Spleen (tissue), 11 donors: ENCODE data around the gene AGPAT3. TPM values are rescaled to one million over a fixed set of nuclear protein-coding genes. Genes with fewer than 3 reads are reported as not detected.
A peak's percentile ranks its signal among the peaks of the same experiment; 100 is the strongest.

Source experiments
- DNase-seq: peaks from one replicate; pipeline ENCODE4 v3.0.0-alpha.2; 2020
- H3K27ac ChIP-seq, 8 donors: fragments of 200-600 bp; sonication (generic) in 7 of 8; 1 replicate in 4 of 8; 2 replicates in 4 of 8; pipeline versions ENCODE4 v1.5.0 to v1.8.0; 2016 to 2021; ENCODE audit warnings: inconsistent platforms in 4 of 8, mild to moderate bottlenecking in 4 of 8, moderate library complexity in 1 of 8
- H3K27me3 ChIP-seq, 7 donors: fragments of 200-600 bp; sonication (generic) in 6 of 7; replicated peaks in 1 of 7; 1 replicate in 4 of 7; 2 replicates in 3 of 7; pipeline versions ENCODE4 v1.5.0 to v1.8.0; 2016 to 2021; ENCODE audit warnings: inconsistent platforms in 3 of 7, mild to moderate bottlenecking in 1 of 7
- H3K36me3 ChIP-seq, 6 donors: fragments of 200-600 bp; sonication (generic) in 5 of 6; 1 replicate in 4 of 6; 2 replicates in 2 of 6; pipeline versions ENCODE4 v1.5.0 to v1.8.0; 2016 to 2021; ENCODE audit warnings: inconsistent platforms in 2 of 6
- H3K4me1 ChIP-seq, 6 donors: fragments of 200-600 bp; sonication (generic) in 5 of 6; 1 replicate in 3 of 6; 2 replicates in 3 of 6; pipeline versions ENCODE4 v1.5.0 to v1.8.0; 2016 to 2021; ENCODE audit warnings: inconsistent platforms in 3 of 6
- H3K4me3 ChIP-seq, 8 donors: fragments of 200-600 bp; sonication (generic) in 7 of 8; 1 replicate in 4 of 8; 2 replicates in 4 of 8; pipeline versions ENCODE4 v1.5.0 to v1.8.0; 2016 to 2021; ENCODE audit warnings: inconsistent platforms in 4 of 8, mild to moderate bottlenecking in 4 of 8, moderate library complexity in 2 of 8
- H3K9me3 ChIP-seq, 8 donors: fragments of 200-600 bp; sonication (generic) in 7 of 8; 1 replicate in 4 of 8; 2 replicates in 4 of 8; pipeline versions ENCODE4 v1.5.0 to v1.8.0; 2016 to 2021; ENCODE audit warnings: inconsistent platforms in 4 of 8
- CTCF ChIP-seq, 11 experiments: fragments of 200-600 bp in 7 of 11; fragments of 450-650 bp in 4 of 11; sonication (generic) in 4 of 11; IDR thresholded peaks in 8 of 11; conservative IDR thresholded peaks in 3 of 11; 1 replicate in 7 of 11; 2 replicates in 4 of 11; pipeline versions ENCODE4 v1.4.0 to v1.8.0; 2016 to 2021; ENCODE audit warnings: antibody characterized with exemption in 11 of 11, inconsistent platforms in 4 of 11, mild to moderate bottlenecking in 1 of 11
- POLR2A ChIP-seq, 3 donors: fragments of 450-650 bp; IDR thresholded peaks; one replicate each; pipeline ENCODE4 v1.5.1; 2017; ENCODE audit warnings: antibody characterized with exemption in 3 of 3, mild to moderate bottlenecking in 1 of 3
- POLR2AphosphoS5 ChIP-seq, 3 donors: sonication (generic); formaldehyde crosslinking; IDR thresholded peaks; one replicate each; pipeline ENCODE4 v1.5.1; 2017; ENCODE audit warnings: antibody characterized with exemption in 3 of 3
- WGBS, 5 donors: extraction: QIAGEN DNeasy Blood & Tissue Kit in 3 of 5; methylation state at CpG; one replicate each; pipeline versions ENCODE4 v1.1.5 to v1.1.7; 2013 to 2018; 5-methylcytosine and 5-hydroxymethylcytosine counted together
- intact Hi-C: fragments of 100-400 bp; cut with DNase I; formaldehyde crosslinking; loops from one replicate; pipeline ENCODE4 v1.15.0; 2023; ENCODE audit warnings: low total_unique reads
- polyA plus RNA-seq, 3 donors: library from polyadenylated mRNA; stranded (reverse); fragments of 200-250 nt; gene quantifications; one replicate each; pipeline ENCODE4 v1.2.1, GENCODE V29; 2013
- total RNA-seq, 7 donors: library from RNA; depleted of rRNA in 3 of 7; stranded (reverse); fragments of >200 nt in 3 of 7; fragmentation: NEBNext Ultra II Directional in 4 of 7; extraction: Animal tissue kit (Norgen Biotek cat#: 25700) in 4 of 7; gene quantifications; one replicate each; pipeline versions ENCODE4 v1.1.0 to v1.2.1, GENCODE V29; 2016 to 2021
- donor health status: healthy with polysubstance abuse.
- donor health status: DM: no; HTN: no; CAD: no; lungs with moderate emphysema.
- donor health status: DM: no; HTN: no; CAD: no.
- donor health status: Bipolar disorder and iron deficiency.
- donor health status: healthy.
- donor health status: DM: no; HTN: no; CAD: no.
- donor health status: DM: yes; HTN: yes; CAD: no.

Gene AGPAT3
- total and polyA plus RNA-seq, 10 donors: 6.9 to 92.0 (median 56.0) TPM

- H3K27ac ChIP-seq: no peak overlapping the region
- no peaks in the 10 kb centered on the region for H3K27me3 ChIP-seq
- no peaks in the 10 kb centered on the region for H3K4me1 ChIP-seq
- no peak overlapping the region for H3K4me3 ChIP-seq
- no peaks in the 10 kb centered on the region for H3K9me3 ChIP-seq
- peaks cover 0 to 98% (median 51%) of the 10 kb centered on the region in 6 donors for H3K36me3 ChIP-seq
- no peak for DNase-seq
- no peak for TF ChIP-seq POLR2A (IDR thresholded peaks at IDR 0.05)
- no peak for TF ChIP-seq CTCF (IDR thresholded peaks at IDR 0.05 in 8 of 11, conservative IDR thresholded peaks at IDR 0.05 in 3 of 11)
- TF ChIP-seq POLR2AphosphoS5 (IDR thresholded peaks at IDR 0.05): no peak
- intact Hi-C loops: no loop called here
- WGBS, 5 donors: 88 to 95% (median 91%) methylated on average over 9 to 18 of the region's 18 CpGs
Measured at GRCh38 chr21:43966946-43967512, 102.0 kb downstream of the AGPAT3 start.

GRCh38 chr21:43967981-43968380 is 103.0 kb downstream of the AGPAT3 start:
- DNase-seq: no peak
- no peak overlapping the region for H3K27ac ChIP-seq
- no peaks in the 10 kb centered on the region for H3K27me3 ChIP-seq
- TF ChIP-seq CTCF (IDR thresholded peaks at IDR 0.05 in 8 of 11, conservative IDR thresholded peaks at IDR 0.05 in 3 of 11): no peak
- no peak for TF ChIP-seq POLR2A (IDR thresholded peaks at IDR 0.05)
- no peak for TF ChIP-seq POLR2AphosphoS5 (IDR thresholded peaks at IDR 0.05)
- H3K36me3 ChIP-seq: peaks cover 0 to 98% (median 59%) of the 10 kb centered on the region in 6 donors
- no peaks in the 10 kb centered on the region for H3K4me1 ChIP-seq
- no peak overlapping the region for H3K4me3 ChIP-seq
- H3K9me3 ChIP-seq: no peaks in the 10 kb centered on the region
- intact Hi-C loops: no loop called here
- 78 to 88% (median 86%) methylated on average over 11 to 15 of the region's 15 CpGs for WGBS, 5 donors

- no peak for DNase-seq
- 94 to 97% (median 95%) methylated on average over 12 to 19 of the region's 19 CpGs for WGBS, 5 donors
- Histone ChIP-seq H3K27me3 (no peaks in the 10 kb centered on the region), H3K36me3 (peaks cover 0 to 98% (median 64%) of the 10 kb centered on the region in 6 donors), H3K9me3 (no peaks in the 10 kb centered on the region), H3K27ac (no peak overlapping the region), H3K4me1 (no peaks in the 10 kb centered on the region), H3K4me3 (no peak overlapping the region)
- TF ChIP-seq POLR2AphosphoS5 (IDR thresholded peaks at IDR 0.05) (no peak), POLR2A (IDR thresholded peaks at IDR 0.05) (no peak)
- intact Hi-C loops: no loop called here
Measured at GRCh38 chr21:43968410-43969114, 103.5 kb downstream of the AGPAT3 start.

- no peaks in the 10 kb centered on the region for H3K27me3 ChIP-seq
- 93 to 98% (median 95%) methylated on average over 16 to 17 of the region's 17 CpGs for WGBS, 5 donors
- H3K27ac ChIP-seq: no peak overlapping the region
- no peaks in the 10 kb centered on the region for H3K4me1 ChIP-seq
- intact Hi-C loops: no loop called here
- H3K36me3 ChIP-seq: peaks cover 0 to 97% (median 64%) of the 10 kb centered on the region in 6 donors
- no peak overlapping the region for H3K4me3 ChIP-seq
- no peak for DNase-seq
- no peak for TF ChIP-seq CTCF (IDR thresholded peaks at IDR 0.05 in 8 of 11, conservative IDR thresholded peaks at IDR 0.05 in 3 of 11)
- TF ChIP-seq POLR2AphosphoS5 (IDR thresholded peaks at IDR 0.05): peak in 1 of 3 donors; percentile 23
- H3K9me3 ChIP-seq: no peaks in the 10 kb centered on the region
Measured at GRCh38 chr21:43969115-43969444, 104.1 kb downstream of the AGPAT3 start.
